ENCODE data around the gene SLC26A11.

GRCh38 chr17:80245566-80246265, 25.5 kb downstream of the SLC26A11 start:
- TF ChIP-seq, protein P1, sequence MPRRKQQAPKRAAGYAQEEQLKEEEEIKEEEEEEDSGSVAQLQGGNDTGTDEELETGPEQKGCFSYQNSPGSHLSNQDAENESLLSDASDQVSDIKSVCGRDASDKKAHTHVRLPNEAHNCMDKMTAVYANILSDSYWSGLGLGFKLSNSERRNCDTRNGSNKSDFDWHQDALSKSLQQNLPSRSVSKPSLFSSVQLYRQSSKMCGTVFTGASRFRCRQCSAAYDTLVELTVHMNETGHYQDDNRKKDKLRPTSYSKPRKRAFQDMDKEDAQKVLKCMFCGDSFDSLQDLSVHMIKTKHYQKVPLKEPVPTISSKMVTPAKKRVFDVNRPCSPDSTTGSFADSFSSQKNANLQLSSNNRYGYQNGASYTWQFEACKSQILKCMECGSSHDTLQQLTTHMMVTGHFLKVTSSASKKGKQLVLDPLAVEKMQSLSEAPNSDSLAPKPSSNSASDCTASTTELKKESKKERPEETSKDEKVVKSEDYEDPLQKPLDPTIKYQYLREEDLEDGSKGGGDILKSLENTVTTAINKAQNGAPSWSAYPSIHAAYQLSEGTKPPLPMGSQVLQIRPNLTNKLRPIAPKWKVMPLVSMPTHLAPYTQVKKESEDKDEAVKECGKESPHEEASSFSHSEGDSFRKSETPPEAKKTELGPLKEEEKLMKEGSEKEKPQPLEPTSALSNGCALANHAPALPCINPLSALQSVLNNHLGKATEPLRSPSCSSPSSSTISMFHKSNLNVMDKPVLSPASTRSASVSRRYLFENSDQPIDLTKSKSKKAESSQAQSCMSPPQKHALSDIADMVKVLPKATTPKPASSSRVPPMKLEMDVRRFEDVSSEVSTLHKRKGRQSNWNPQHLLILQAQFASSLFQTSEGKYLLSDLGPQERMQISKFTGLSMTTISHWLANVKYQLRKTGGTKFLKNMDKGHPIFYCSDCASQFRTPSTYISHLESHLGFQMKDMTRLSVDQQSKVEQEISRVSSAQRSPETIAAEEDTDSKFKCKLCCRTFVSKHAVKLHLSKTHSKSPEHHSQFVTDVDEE (CRISPR knock-in tag; IDR thresholded peaks at IDR 0.05), result no peak
- no peak for TF ChIP-seq TOX (CRISPR knock-in tag; IDR thresholded peaks at IDR 0.05; ENCODE audit: borderline replicate concordance)
- TF ChIP-seq ISL1 (CRISPR knock-in tag; IDR thresholded peaks at IDR 0.05), result no peak
- TF ChIP-seq ZNF565 (CRISPR knock-in tag; conservative IDR thresholded peaks at IDR 0.05; ENCODE audit: low read depth), result no peak
- TF ChIP-seq, protein P2, sequence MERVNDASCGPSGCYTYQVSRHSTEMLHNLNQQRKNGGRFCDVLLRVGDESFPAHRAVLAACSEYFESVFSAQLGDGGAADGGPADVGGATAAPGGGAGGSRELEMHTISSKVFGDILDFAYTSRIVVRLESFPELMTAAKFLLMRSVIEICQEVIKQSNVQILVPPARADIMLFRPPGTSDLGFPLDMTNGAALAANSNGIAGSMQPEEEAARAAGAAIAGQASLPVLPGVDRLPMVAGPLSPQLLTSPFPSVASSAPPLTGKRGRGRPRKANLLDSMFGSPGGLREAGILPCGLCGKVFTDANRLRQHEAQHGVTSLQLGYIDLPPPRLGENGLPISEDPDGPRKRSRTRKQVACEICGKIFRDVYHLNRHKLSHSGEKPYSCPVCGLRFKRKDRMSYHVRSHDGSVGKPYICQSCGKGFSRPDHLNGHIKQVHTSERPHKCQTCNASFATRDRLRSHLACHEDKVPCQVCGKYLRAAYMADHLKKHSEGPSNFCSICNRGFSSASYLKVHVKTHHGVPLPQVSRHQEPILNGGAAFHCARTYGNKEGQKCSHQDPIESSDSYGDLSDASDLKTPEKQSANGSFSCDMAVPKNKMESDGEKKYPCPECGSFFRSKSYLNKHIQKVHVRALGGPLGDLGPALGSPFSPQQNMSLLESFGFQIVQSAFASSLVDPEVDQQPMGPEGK (CRISPR knock-in tag; IDR thresholded peaks at IDR 0.05; ENCODE audit: borderline replicate concordance), result no peak
